Central memory CD8-positive, alpha-beta T cell (primary cell): Measurements from ENCODE around the gene FRMD4A.

Source experiments
- ATAC-seq: fragments of 150-1000 bp; cut with Tn5 transposase; replicated peaks from 2 replicates; pipeline ENCODE4 v1.10.0; 2022; ENCODE audit warnings: mild to moderate bottlenecking, moderate FRiP score, moderate number of reproducible peaks; ENCODE audit not compliant: poor library complexity, severe bottlenecking; ENCODE audit errors: extremely low read depth
- DNase-seq, 2 donors: peaks; one replicate each; pipeline ENCODE4 v3.0.0; 2021; ENCODE audit warnings: low spot score in 2 of 2
- H3K27ac Mint-ChIP-seq: one replicate; pipeline ENCODE4 v1.8.0; 2022; ENCODE audit warnings: low read depth, mild to moderate bottlenecking, moderate library complexity, mixed read lengths
- H3K27me3 Mint-ChIP-seq: one replicate; pipeline ENCODE4 v1.8.0; 2022; ENCODE audit warnings: mixed read lengths
- H3K36me3 Mint-ChIP-seq: one replicate; pipeline ENCODE4 v1.8.0; 2022; ENCODE audit warnings: mild to moderate bottlenecking, moderate library complexity, mixed read lengths; ENCODE audit not compliant: insufficient read depth
- H3K4me1 Mint-ChIP-seq: one replicate; pipeline ENCODE4 v1.8.0; 2022; ENCODE audit warnings: mixed read lengths
- H3K4me3 Mint-ChIP-seq: one replicate; pipeline ENCODE4 v1.8.0; 2022; ENCODE audit warnings: mild to moderate bottlenecking, moderate library complexity, mixed read lengths
- H3K9me3 Mint-ChIP-seq: one replicate; pipeline ENCODE4 v1.8.0; 2022; ENCODE audit warnings: mixed read lengths

Gene FRMD4A

GRCh38 chr10:14131261-14131960, 199.3 kb downstream of the FRMD4A start:
- Mint-ChIP-seq H3K27me3 (peaks cover 31% of the 10 kb centered on the region), H3K4me3 (no peak overlapping the region), H3K36me3 (no peaks in the 10 kb centered on the region), H3K9me3 (no peaks in the 10 kb centered on the region), H3K27ac (no peak overlapping the region), H3K4me1 (no peaks in the 10 kb centered on the region)
- ATAC-seq = no peak
- no peak for DNase-seq

DNA sequence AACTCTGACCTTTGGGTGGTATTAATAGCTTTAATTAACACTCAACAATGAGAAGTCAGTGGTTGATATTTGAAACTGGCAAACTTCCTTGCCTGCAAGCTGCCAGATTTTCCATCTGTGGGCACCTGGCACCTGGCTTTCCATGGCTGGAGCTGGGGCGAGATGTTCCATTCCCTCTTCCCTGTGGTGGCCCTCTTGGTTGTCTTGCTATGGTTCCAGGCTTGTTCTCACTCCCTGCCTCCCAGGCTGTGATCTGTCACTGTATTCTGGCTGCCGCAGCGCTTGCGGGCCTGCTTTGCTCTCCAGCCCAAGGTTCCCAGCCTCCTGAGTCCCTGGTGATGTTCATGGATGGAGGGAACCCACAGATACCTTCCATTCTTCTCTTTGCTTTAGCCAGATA, 201.0 kb downstream of the FRMD4A start:
- no peak overlapping the region for H3K4me3 Mint-ChIP-seq
- no peak for ATAC-seq

GRCh38 chr10:14128519-14128918, 202.2 kb downstream of the FRMD4A start:
- DNase-seq (no peak), ATAC-seq (no peak)
- Mint-ChIP-seq H3K27ac (no peak overlapping the region), H3K4me3 (no peak overlapping the region), H3K36me3 (no peaks in the 10 kb centered on the region), H3K27me3 (peaks cover 33% of the 10 kb centered on the region), H3K4me1 (no peaks in the 10 kb centered on the region), H3K9me3 (no peaks in the 10 kb centered on the region)

More for the DNA sequence above, 201.0 kb downstream of the FRMD4A start:
- Mint-ChIP-seq H3K27me3 (peaks cover 41% of the 10 kb centered on the region), H3K27ac (no peak overlapping the region), H3K36me3 (no peaks in the 10 kb centered on the region), H3K4me1 (no peaks in the 10 kb centered on the region), H3K9me3 (no peaks in the 10 kb centered on the region)
- DNase-seq = no peak

DNA sequence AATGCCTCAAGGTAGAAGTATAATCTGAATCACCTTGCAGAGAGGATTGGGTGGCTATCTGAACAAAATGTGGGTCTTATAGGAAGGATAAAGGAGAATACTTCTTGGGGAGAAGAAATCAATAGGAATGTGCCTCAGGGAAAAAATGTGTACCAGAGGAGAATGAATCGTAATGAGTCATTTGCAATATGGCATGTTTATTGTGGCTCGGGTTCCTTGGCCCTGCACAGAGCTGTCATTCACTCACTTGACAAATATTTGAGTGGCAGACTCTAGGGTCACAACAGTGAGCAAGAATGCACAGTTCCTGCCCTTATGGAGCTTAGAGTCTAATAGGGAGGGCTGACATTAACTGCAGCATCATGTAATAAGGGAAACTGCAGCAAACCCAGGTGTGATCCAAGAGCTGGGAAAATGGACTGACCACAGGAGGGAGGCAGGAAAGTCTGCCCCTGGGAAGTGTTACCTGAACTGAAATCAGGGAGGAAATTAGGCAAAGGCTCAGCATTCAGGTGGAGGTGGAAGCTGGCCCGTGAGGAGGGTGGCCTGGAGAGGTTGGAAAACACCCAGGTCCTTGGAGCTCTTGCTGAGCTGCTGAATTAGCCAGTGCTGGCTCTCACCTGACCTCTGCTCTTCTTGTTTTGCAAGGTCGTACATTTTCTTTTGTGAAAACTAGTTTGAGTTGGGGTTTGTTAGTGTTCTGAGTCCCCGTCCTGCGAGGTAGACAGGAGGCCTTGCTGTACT, 203.9 kb downstream of the FRMD4A start:
- H3K27ac Mint-ChIP-seq = no peak overlapping the region
- ATAC-seq = no peak
- H3K4me1 Mint-ChIP-seq = no peaks in the 10 kb centered on the region
- H3K36me3 Mint-ChIP-seq = no peaks in the 10 kb centered on the region
- H3K4me3 Mint-ChIP-seq = no peak overlapping the region
- no peak for DNase-seq
- no peaks in the 10 kb centered on the region for H3K9me3 Mint-ChIP-seq
- H3K27me3 Mint-ChIP-seq = peaks cover 30% of the 10 kb centered on the region

DNA sequence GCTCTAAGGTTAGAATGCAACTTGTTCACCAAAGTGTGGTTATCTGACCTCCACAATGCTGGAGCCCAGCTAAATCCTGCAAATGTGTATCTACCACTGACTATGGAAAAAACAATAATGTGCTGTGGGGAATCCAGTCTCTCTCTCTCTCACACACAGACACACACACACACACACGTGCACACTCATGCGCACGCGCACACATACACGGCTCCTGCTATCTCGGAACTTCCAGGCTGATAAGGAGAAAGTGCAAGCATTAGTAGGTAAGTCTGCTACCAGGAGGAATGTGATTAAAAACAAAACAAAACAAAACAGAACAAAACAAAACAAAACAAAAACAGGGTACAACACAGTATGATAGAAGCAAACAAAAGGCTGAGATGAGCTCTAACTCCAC, 205.2 kb downstream of the FRMD4A start:
- DNase-seq (no peak), ATAC-seq (no peak)
- H3K4me3 Mint-ChIP-seq = no peak overlapping the region
- H3K4me1 Mint-ChIP-seq = no peaks in the 10 kb centered on the region
- H3K27ac Mint-ChIP-seq = no peak overlapping the region
- H3K9me3 Mint-ChIP-seq = no peaks in the 10 kb centered on the region
- H3K36me3 Mint-ChIP-seq = no peaks in the 10 kb centered on the region
- H3K27me3 Mint-ChIP-seq = peaks cover 26% of the 10 kb centered on the region

GRCh38 chr10:14124941-14125340, 205.8 kb downstream of the FRMD4A start:
- Mint-ChIP-seq H3K9me3 (no peaks in the 10 kb centered on the region), H3K27me3 (peaks cover 26% of the 10 kb centered on the region), H3K4me1 (no peaks in the 10 kb centered on the region), H3K36me3 (no peaks in the 10 kb centered on the region), H3K4me3 (no peak overlapping the region), H3K27ac (no peak overlapping the region)
- no peak for DNase-seq
- no peak for ATAC-seq

- H3K9me3 Mint-ChIP-seq = no peaks in the 10 kb centered on the region
- no peak overlapping the region for H3K27ac Mint-ChIP-seq
- no peaks in the 10 kb centered on the region for H3K36me3 Mint-ChIP-seq
- peaks cover 19% of the 10 kb centered on the region for H3K27me3 Mint-ChIP-seq
- ATAC-seq (no peak), DNase-seq (no peak)
- H3K4me3 Mint-ChIP-seq = no peak overlapping the region
- H3K4me1 Mint-ChIP-seq = peaks cover 12% of the 10 kb centered on the region
Observed at GRCh38 chr10:14123139-14123538, 207.6 kb downstream of the FRMD4A start.

DNA sequence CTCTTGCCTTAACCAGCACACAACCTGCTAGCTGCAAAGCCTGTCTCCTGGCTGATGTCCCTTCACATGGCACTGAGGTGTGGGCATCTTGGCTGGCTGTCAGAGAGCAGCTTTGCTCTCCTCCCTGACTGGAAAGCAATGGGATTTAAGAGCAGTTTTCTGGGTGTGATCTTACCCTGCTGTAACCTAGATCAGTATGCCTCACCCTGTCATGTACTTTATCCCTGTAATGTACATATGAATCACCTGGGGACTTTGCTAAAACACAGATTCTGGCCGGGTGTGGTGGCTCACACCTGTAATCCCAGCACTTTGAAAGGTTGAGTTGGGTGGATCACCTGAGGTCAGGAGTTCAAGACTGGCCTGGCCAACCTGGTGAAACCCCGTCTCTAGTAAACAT, 209.9 kb downstream of the FRMD4A start:
- no peak overlapping the region for H3K27ac Mint-ChIP-seq
- H3K27me3 Mint-ChIP-seq = peaks cover 7% of the 10 kb centered on the region
- H3K36me3 Mint-ChIP-seq = no peaks in the 10 kb centered on the region
- ATAC-seq (no peak), DNase-seq (no peak)
- no peak overlapping the region for H3K4me3 Mint-ChIP-seq
- H3K9me3 Mint-ChIP-seq = no peaks in the 10 kb centered on the region
- H3K4me1 Mint-ChIP-seq = peaks cover 12% of the 10 kb centered on the region

DNA sequence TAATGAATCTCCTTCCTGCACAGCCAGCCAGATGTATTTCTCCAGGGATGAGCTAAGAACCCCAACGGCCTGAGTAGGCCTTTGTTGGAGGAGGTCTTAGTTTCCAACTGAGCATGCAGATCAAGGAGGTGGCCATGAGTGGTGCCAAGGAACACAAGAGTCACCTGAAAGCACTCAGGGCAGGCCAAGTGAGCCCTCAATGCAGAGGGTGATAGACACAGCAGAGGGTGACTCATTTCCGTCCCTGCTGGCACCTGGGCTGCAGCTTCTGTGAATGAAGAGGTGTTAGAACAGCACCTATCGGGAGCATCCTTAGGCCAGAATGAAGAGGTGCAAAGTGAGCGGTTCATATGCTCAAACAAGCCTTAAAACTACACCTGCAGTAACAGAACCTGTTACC, 211.8 kb downstream of the FRMD4A start:
- Mint-ChIP-seq H3K27me3 (no peaks in the 10 kb centered on the region), H3K4me1 (peaks cover 12% of the 10 kb centered on the region), H3K36me3 (no peaks in the 10 kb centered on the region), H3K27ac (no peak overlapping the region), H3K4me3 (no peak overlapping the region), H3K9me3 (no peaks in the 10 kb centered on the region)
- DNase-seq (peak in 1 of 2 donors; percentile 12), ATAC-seq (peak; percentile 92)

GRCh38 chr10:14116837-14117236, 213.9 kb downstream of the FRMD4A start:
- Mint-ChIP-seq H3K27ac (no peak overlapping the region), H3K9me3 (no peaks in the 10 kb centered on the region), H3K4me3 (no peak overlapping the region), H3K4me1 (peaks cover 12% of the 10 kb centered on the region), H3K36me3 (no peaks in the 10 kb centered on the region), H3K27me3 (no peaks in the 10 kb centered on the region)
- DNase-seq (no peak), ATAC-seq (no peak)

DNA sequence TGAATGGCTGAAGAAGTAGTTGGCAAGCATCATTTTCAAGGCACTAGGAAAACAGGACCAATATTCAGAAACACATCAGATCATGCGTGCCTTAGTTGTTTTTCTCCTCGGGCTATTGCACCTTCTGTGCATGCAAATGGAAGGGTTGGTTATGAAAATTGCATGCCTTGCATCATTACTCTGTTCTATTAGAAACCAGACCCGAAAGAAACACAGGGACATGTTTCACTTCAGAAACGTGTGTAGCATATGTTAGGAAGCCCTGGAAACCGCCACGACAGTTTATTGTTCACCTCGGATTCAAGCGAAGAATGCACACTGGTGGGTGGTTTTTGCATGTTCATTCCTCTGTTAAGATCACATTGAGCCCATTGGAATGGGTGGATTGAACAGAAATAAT, 214.7 kb downstream of the FRMD4A start:
- H3K4me1 Mint-ChIP-seq = peaks cover 12% of the 10 kb centered on the region
- no peak overlapping the region for H3K27ac Mint-ChIP-seq
- H3K27me3 Mint-ChIP-seq = peaks cover 7% of the 10 kb centered on the region
- no peak overlapping the region for H3K4me3 Mint-ChIP-seq
- H3K36me3 Mint-ChIP-seq = no peaks in the 10 kb centered on the region
- no peak for DNase-seq
- ATAC-seq = no peak
- no peaks in the 10 kb centered on the region for H3K9me3 Mint-ChIP-seq

GRCh38 chr10:14114791-14115190, 215.9 kb downstream of the FRMD4A start:
- Mint-ChIP-seq H3K27me3 (peaks cover 13% of the 10 kb centered on the region), H3K9me3 (no peaks in the 10 kb centered on the region), H3K4me3 (no peak overlapping the region), H3K4me1 (peaks cover 12% of the 10 kb centered on the region), H3K36me3 (no peaks in the 10 kb centered on the region), H3K27ac (no peak overlapping the region)
- ATAC-seq (no peak), DNase-seq (no peak)

DNA sequence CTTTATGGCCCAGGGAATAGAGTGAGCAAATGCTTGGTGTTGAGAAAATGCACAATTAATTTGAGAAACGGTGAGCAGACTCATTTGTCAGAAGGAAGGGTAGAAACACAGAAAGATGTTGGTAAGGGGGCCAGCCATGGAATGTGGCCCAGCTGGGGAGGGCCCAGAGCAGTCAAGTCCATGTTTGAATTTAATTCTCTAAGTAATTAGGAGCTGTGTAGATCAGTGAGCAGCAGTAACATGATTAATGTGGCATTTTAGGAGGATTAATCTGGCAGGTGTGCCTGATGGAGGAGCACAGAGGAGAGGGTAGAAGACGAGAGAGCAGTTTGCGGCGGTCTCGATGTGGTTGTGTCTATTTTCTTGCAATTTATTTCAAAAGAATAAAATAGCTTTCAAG, 218.7 kb downstream of the FRMD4A start:
- H3K4me1 Mint-ChIP-seq = no peaks in the 10 kb centered on the region
- H3K36me3 Mint-ChIP-seq = no peaks in the 10 kb centered on the region
- no peak overlapping the region for H3K4me3 Mint-ChIP-seq
- no peaks in the 10 kb centered on the region for H3K9me3 Mint-ChIP-seq
- H3K27ac Mint-ChIP-seq = no peak overlapping the region
- H3K27me3 Mint-ChIP-seq = peaks cover 37% of the 10 kb centered on the region
- ATAC-seq (no peak), DNase-seq (no peak)
